WTC11 (cell line): Measurements from ENCODE around the gene ZIC1.

Experiments
- AFF4 ChIP-seq: sonication (generic); formaldehyde crosslinking; IDR thresholded peaks from 2 replicates; pipeline ENCODE4 v1.8.1; 2023; ENCODE audit warnings: mild to moderate bottlenecking, missing genetic modification reagents, borderline replicate concordance
- CTCF ChIP-seq: fragments of 200-600 bp; IDR thresholded peaks from 2 replicates; pipeline ENCODE4 v1.8.0; 2022; ENCODE audit warnings: antibody characterized with exemption
- E2F4 ChIP-seq: sonication (generic); formaldehyde crosslinking; IDR thresholded peaks from 2 replicates; pipeline ENCODE4 v1.8.1; 2022; ENCODE audit warnings: low read depth, mild to moderate bottlenecking, moderate library complexity, missing genetic modification reagents, borderline replicate concordance
- FOXJ3 ChIP-seq: sonication (generic); formaldehyde crosslinking; IDR thresholded peaks from 2 replicates; pipeline ENCODE4 v1.9.0; 2021; ENCODE audit warnings: missing genetic modification reagents, mild to moderate bottlenecking, borderline replicate concordance
- PRDM15 ChIP-seq: sonication (generic); formaldehyde crosslinking; IDR thresholded peaks from 2 replicates; pipeline ENCODE4 v1.8.0; 2022; ENCODE audit warnings: missing genetic modification reagents
- TEAD4 ChIP-seq: sonication (generic); formaldehyde crosslinking; IDR thresholded peaks from 2 replicates; pipeline ENCODE4 v1.8.0; 2022; ENCODE audit warnings: mild to moderate bottlenecking, missing genetic modification reagents

GRCh38 chr3:147415874-147416273 is 6.7 kb downstream of the ZIC1 start:
- TF ChIP-seq TEAD4 (CRISPR knock-in tag), result no peak
- TF ChIP-seq CTCF, result no peak
- no peak for TF ChIP-seq AFF4 (CRISPR knock-in tag)
- TF ChIP-seq PRDM15 (CRISPR knock-in tag), result no peak
- no peak for TF ChIP-seq E2F4
- no peak for TF ChIP-seq FOXJ3
